SU-DHL-6 (cell line): ENCODE results near the gene PRKAR1B.

Source experiments
- H2AFZ ChIP-seq: fragments of 200-600 bp; sonication (generic); 2 replicates; pipeline ENCODE4 v1.6.1; 2014; ENCODE audit warnings: low read depth, mild to moderate bottlenecking, moderate library complexity, mixed read lengths, antibody characterized with exemption, low read length; ENCODE audit not compliant: severe bottlenecking
- H3F3A ChIP-seq: fragments of 200-600 bp; shearing (Covaris generic); 2 replicates; pipeline ENCODE4 v1.6.0; 2016; ENCODE audit warnings: antibody characterized with exemption, mild to moderate bottlenecking; ENCODE audit not compliant: insufficient read depth
- H3K27ac ChIP-seq: fragments of 200-600 bp; sonication (generic); 2 replicates; pipeline ENCODE4 v1.5.1; 2016; ENCODE audit warnings: low read depth, mild to moderate bottlenecking, low read length, moderate library complexity, mixed read lengths
- H3K27me3 ChIP-seq: fragments of 200-600 bp; sonication (generic), shearing (Covaris generic); 2 replicates; pipeline ENCODE4 v1.6.0; 2014; ENCODE audit warnings: mild to moderate bottlenecking, low read length
- H3K36me3 ChIP-seq: fragments of 200-600 bp; sonication (generic); 2 replicates; pipeline ENCODE4 v1.6.1; 2014; ENCODE audit warnings: mild to moderate bottlenecking, low read length, mixed read lengths
- H3K4me2 ChIP-seq: fragments of 300-600, 200-600 bp; shearing (Covaris generic), sonication (generic); 2 replicates; pipeline ENCODE4 v1.6.0; 2014; ENCODE audit warnings: low read length, low read depth, mild to moderate bottlenecking; ENCODE audit not compliant: poor library complexity, severe bottlenecking
- H3K4me3 ChIP-seq: fragments of 200-600 bp; sonication (generic); 2 replicates; pipeline ENCODE4 v1.5.1; 2014; ENCODE audit warnings: antibody characterized with exemption, low read length, mild to moderate bottlenecking, mixed read lengths; ENCODE audit not compliant: insufficient read depth, poor library complexity, severe bottlenecking
- H3K79me2 ChIP-seq: fragments of 200-600 bp; sonication (generic); 2 replicates; pipeline ENCODE4 v1.6.1; 2014; ENCODE audit warnings: mild to moderate bottlenecking, low read length, moderate library complexity; ENCODE audit not compliant: insufficient read depth
- H3K9ac ChIP-seq: fragments of 200-600 bp; sonication (generic); 2 replicates; pipeline ENCODE4 v1.7.0; 2014; ENCODE audit warnings: mild to moderate bottlenecking, low read length
- H3K9me2 ChIP-seq: fragments of 200-600 bp; sonication (generic); replicated peaks from 2 replicates; pipeline ENCODE4 v1.6.1; 2014; ENCODE audit warnings: low read length; ENCODE audit not compliant: insufficient read depth
- H3K9me3 ChIP-seq: fragments of 200-600 bp; sonication (generic); 2 replicates; pipeline ENCODE4 v1.6.1; 2014; ENCODE audit warnings: low read length, mixed read lengths; ENCODE audit not compliant: insufficient read depth
- H4K20me1 ChIP-seq: fragments of 200-600 bp; sonication (generic); 2 replicates; pipeline ENCODE4 v1.6.1; 2014; ENCODE audit warnings: low read depth, mild to moderate bottlenecking, antibody characterized with exemption, low read length, moderate library complexity, mixed read lengths
- EZH2phosphoT487 ChIP-seq: fragments of 200-600 bp; sonication (generic), shearing (Covaris generic); conservative IDR thresholded peaks from 2 replicates; pipeline ENCODE4 v1.6.1; 2018; ENCODE audit warnings: mild to moderate bottlenecking, antibody characterized with exemption, low read length, moderate library complexity, mixed read lengths
- TF ChIP-seq, protein P1 (sequence below): fragments of 200-600 bp; sonication (generic); IDR thresholded peaks from one replicate; pipeline ENCODE4 v1.5.1; 2017; ENCODE audit warnings: antibody characterized with exemption, mild to moderate bottlenecking, low read length, moderate library complexity; ENCODE audit not compliant: insufficient read depth, poor library complexity, severe bottlenecking

PRKAR1B gene

DNA sequence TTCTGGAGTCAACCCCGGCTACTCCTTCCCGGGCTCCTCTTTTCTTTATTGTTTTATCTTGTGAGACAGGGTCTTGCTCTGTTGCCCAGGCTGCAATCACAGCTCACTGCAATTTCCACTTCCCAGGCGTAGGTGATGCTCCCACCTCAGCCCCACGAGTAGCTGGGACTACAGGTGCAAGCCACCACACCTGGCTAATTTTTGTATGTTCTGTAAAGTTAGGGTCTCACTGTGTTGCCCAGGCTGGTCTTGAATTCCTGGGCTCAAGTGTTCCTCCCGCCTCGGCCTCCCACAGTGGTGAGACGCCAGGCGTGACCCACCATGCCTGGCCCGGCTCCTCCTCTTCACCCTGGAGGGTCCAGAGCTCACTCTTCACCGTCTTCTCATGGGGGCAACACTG is 192.1 kb downstream of the PRKAR1B start:
- no peaks in the 10 kb centered on the region for H3F3A ChIP-seq
- no peaks in the 10 kb centered on the region for H3K79me2 ChIP-seq
- H3K4me3 ChIP-seq, result no peak overlapping the region
- H4K20me1 ChIP-seq, result no peaks in the 10 kb centered on the region
- TF ChIP-seq, protein P1, sequence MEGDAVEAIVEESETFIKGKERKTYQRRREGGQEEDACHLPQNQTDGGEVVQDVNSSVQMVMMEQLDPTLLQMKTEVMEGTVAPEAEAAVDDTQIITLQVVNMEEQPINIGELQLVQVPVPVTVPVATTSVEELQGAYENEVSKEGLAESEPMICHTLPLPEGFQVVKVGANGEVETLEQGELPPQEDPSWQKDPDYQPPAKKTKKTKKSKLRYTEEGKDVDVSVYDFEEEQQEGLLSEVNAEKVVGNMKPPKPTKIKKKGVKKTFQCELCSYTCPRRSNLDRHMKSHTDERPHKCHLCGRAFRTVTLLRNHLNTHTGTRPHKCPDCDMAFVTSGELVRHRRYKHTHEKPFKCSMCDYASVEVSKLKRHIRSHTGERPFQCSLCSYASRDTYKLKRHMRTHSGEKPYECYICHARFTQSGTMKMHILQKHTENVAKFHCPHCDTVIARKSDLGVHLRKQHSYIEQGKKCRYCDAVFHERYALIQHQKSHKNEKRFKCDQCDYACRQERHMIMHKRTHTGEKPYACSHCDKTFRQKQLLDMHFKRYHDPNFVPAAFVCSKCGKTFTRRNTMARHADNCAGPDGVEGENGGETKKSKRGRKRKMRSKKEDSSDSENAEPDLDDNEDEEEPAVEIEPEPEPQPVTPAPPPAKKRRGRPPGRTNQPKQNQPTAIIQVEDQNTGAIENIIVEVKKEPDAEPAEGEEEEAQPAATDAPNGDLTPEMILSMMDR, result no peak
- no peak for TF ChIP-seq EZH2phosphoT487
- no peaks in the 10 kb centered on the region for H3K27me3 ChIP-seq
- H3K9ac ChIP-seq, result no peak overlapping the region
- no peak overlapping the region for H3K27ac ChIP-seq
- no peaks in the 10 kb centered on the region for H3K36me3 ChIP-seq
- H3K9me2 ChIP-seq, result no peaks in the 10 kb centered on the region
- H2AFZ ChIP-seq, result no peak overlapping the region
- H3K9me3 ChIP-seq, result no peaks in the 10 kb centered on the region
- H3K4me2 ChIP-seq, result no peak overlapping the region

DNA sequence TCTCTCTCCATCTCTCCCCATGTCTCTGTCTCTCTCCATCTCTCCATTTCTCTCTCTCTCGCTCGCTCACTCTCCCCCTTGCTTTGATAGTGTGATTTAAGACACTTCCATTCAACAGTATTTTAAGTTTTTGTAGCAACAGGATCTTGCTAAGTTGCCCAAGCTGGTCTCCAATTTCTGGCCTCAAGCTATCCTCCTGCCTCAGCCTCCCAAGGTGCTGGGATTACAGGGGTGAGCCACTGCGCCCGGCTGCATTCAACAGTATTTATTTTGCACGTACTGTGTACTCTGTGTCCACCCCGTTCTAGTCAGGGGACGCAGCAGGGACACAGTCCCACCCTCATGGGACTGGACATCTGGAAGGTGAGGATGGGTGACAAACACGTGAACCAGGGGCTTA is 193.0 kb downstream of the PRKAR1B start:
- Histone ChIP-seq H3K4me2 (no peak overlapping the region), H3K36me3 (no peaks in the 10 kb centered on the region), H3K27me3 (no peaks in the 10 kb centered on the region), H3K4me3 (no peak overlapping the region), H3K79me2 (no peaks in the 10 kb centered on the region), H3K9me3 (no peaks in the 10 kb centered on the region), H3K9me2 (no peaks in the 10 kb centered on the region), H4K20me1 (no peaks in the 10 kb centered on the region), H3F3A (no peaks in the 10 kb centered on the region), H3K9ac (no peak overlapping the region), H2AFZ (no peak overlapping the region), H3K27ac (no peak overlapping the region)
- no peak for TF ChIP-seq EZH2phosphoT487
- TF ChIP-seq, protein P1, result no peak

DNA sequence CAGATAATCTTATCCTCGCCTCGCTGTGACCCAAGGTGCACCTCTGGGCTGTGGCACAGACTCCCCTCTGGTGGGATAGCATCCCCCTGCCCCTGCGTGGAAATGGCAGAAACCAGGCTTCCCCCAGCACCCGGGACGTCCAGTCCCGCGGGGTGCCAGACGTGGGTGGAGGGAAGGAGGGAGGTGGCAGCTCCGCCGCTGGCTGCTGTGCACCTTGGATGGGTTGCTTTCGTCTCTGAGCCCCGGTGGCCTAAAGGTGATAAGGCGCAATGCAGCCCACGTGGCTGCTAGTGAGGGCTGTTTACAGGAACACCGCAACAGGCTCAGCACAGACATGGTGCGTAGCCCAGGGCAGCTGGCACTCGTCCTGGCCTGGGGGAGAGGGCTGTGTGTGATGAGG is 193.8 kb downstream of the PRKAR1B start:
- Histone ChIP-seq H2AFZ (no peak overlapping the region), H3F3A (no peaks in the 10 kb centered on the region), H3K79me2 (no peaks in the 10 kb centered on the region), H3K4me2 (no peak overlapping the region), H3K9me3 (no peaks in the 10 kb centered on the region), H3K27me3 (no peaks in the 10 kb centered on the region), H3K9ac (no peak overlapping the region), H3K4me3 (no peak overlapping the region), H3K36me3 (no peaks in the 10 kb centered on the region), H3K27ac (no peak overlapping the region), H3K9me2 (no peaks in the 10 kb centered on the region), H4K20me1 (no peaks in the 10 kb centered on the region)
- TF ChIP-seq EZH2phosphoT487, result no peak
- TF ChIP-seq, protein P1, result no peak
